Stomach (tissue), 4 donors: Measurements from ENCODE around the gene SNTG2.

Experiments used
- EP300 ChIP-seq: sonication (generic); formaldehyde crosslinking; IDR thresholded peaks from one replicate; pipeline ENCODE4 v1.6.1; 2017; ENCODE audit warnings: antibody characterized with exemption
- POLR2A ChIP-seq, 4 donors: fragments of 450-650 bp; IDR thresholded peaks; one replicate each; pipeline ENCODE4 v1.6.1; 2016; ENCODE audit warnings: antibody characterized with exemption in 4 of 4, control low read depth in 2 of 4, mild to moderate bottlenecking in 1 of 4, moderate library complexity in 1 of 4
- POLR2AphosphoS5 ChIP-seq, 3 donors: sonication (generic); formaldehyde crosslinking; IDR thresholded peaks; one replicate each; pipeline ENCODE4 v1.6.1; 2016; ENCODE audit warnings: antibody characterized with exemption in 3 of 3
- TF ChIP-seq, protein P1 (sequence below), 7 experiments: fragments of 450-650 bp in 4 of 7; fragments of 200-600 bp in 3 of 7; sonication (generic) in 3 of 7; IDR thresholded peaks; one replicate each; pipeline ENCODE4 v1.5.1; 2016 to 2019; ENCODE audit warnings: antibody characterized with exemption in 7 of 7, control low read depth in 2 of 7, mild to moderate bottlenecking in 1 of 7

DNA sequence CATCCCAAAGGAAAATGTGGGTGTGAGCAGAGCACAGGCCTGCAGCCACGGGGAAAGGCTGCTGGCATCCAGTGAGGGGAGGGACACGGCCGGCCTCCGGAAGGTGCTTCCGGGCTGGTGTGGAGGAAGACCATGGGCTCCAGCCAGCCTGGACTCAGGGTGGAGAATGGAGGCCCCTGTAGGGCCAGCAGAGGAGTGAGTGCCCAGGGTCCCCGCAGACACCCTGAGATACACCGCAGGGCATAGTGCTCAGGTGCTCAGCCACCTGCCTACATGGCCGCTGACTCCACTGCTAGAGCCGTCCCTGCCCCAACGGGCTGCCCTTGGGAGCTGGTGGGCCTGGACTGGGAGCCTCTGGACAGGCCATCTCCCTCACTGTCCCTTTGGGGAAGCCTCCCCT is 28.5 kb upstream of the SNTG2 start:
- TF ChIP-seq, protein P1, sequence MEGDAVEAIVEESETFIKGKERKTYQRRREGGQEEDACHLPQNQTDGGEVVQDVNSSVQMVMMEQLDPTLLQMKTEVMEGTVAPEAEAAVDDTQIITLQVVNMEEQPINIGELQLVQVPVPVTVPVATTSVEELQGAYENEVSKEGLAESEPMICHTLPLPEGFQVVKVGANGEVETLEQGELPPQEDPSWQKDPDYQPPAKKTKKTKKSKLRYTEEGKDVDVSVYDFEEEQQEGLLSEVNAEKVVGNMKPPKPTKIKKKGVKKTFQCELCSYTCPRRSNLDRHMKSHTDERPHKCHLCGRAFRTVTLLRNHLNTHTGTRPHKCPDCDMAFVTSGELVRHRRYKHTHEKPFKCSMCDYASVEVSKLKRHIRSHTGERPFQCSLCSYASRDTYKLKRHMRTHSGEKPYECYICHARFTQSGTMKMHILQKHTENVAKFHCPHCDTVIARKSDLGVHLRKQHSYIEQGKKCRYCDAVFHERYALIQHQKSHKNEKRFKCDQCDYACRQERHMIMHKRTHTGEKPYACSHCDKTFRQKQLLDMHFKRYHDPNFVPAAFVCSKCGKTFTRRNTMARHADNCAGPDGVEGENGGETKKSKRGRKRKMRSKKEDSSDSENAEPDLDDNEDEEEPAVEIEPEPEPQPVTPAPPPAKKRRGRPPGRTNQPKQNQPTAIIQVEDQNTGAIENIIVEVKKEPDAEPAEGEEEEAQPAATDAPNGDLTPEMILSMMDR (IDR thresholded peaks at IDR 0.05): no peak
- TF ChIP-seq POLR2A (IDR thresholded peaks at IDR 0.05): no peak
- TF ChIP-seq POLR2AphosphoS5 (IDR thresholded peaks at IDR 0.05): no peak
- TF ChIP-seq EP300: no peak
